Measurements from ENCODE around the gene APOD.

- TF ChIP-seq CTCF (IDR thresholded peaks at IDR 0.05) (peak in 2 of 6 experiments; percentile 11 to 15), POLR2A (IDR thresholded peaks at IDR 0.05) (no peak)
Observed at GRCh38 chr3:195582947-195583346, 793 bp downstream of the APOD start.
